Measurements from ENCODE around the gene CSMD2.

- TF ChIP-seq, protein P1, sequence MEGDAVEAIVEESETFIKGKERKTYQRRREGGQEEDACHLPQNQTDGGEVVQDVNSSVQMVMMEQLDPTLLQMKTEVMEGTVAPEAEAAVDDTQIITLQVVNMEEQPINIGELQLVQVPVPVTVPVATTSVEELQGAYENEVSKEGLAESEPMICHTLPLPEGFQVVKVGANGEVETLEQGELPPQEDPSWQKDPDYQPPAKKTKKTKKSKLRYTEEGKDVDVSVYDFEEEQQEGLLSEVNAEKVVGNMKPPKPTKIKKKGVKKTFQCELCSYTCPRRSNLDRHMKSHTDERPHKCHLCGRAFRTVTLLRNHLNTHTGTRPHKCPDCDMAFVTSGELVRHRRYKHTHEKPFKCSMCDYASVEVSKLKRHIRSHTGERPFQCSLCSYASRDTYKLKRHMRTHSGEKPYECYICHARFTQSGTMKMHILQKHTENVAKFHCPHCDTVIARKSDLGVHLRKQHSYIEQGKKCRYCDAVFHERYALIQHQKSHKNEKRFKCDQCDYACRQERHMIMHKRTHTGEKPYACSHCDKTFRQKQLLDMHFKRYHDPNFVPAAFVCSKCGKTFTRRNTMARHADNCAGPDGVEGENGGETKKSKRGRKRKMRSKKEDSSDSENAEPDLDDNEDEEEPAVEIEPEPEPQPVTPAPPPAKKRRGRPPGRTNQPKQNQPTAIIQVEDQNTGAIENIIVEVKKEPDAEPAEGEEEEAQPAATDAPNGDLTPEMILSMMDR (IDR thresholded peaks at IDR 0.05), result no peak
- no peak for TF ChIP-seq POLR2A (IDR thresholded peaks at IDR 0.05)
These were observed 343.7 kb downstream of the CSMD2 start for GRCh38 chr1:33821291-33821690.
